NK-92 treated with Interleukin-12 subunit alpha and Interleukin-12 subunit beta, amount 100 ng/mL, for 24 hours (cell line): ENCODE results near the gene DSG2.

ENCODE experiments used
- DNase-seq: peaks from one replicate; lab custom pipeline; 2025; lab: John Stamatoyannopoulos, UW

DSG2 gene

GRCh38 chr18:31590570-31590969 is 92.6 kb downstream of the DSG2 start:
- DNase-seq = no peak

GRCh38 chr18:31591113-31591512 is 93.1 kb downstream of the DSG2 start:
- DNase-seq = no peak

GRCh38 chr18:31591628-31592027 is 93.7 kb downstream of the DSG2 start, which contains the start of gene TTR:
TTR (plus strand) TSS chr18:31591877; CDS start chr18:31591903, 26 bp downstream.
- DNase-seq = no peak

GRCh38 chr18:31592506-31593157 is 94.7 kb downstream of the DSG2 start:
- DNase-seq = no peak

- DNase-seq = no peak
Observed at GRCh38 chr18:31595121-31595771, 97.3 kb downstream of the DSG2 start.

- DNase-seq = no peak
Observed at GRCh38 chr18:31596081-31596872, 98.3 kb downstream of the DSG2 start.

GRCh38 chr18:31598021-31598805 is 100.2 kb downstream of the DSG2 start:
- no peak for DNase-seq
